Measurements from ENCODE around the gene HHIP. TPM values are rescaled to one million over a fixed set of nuclear protein-coding genes. Genes with fewer than 3 reads are reported as not detected.

The HHIP gene
- total RNA-seq, 1 experiment from 2014 or later: not detected

- Histone ChIP-seq H3K9me3 (ENCODE audit: insufficient read depth, low read depth) (no peaks in the 10 kb centered on the region), H3K9me2 (ENCODE audit: insufficient read depth) (no peaks in the 10 kb centered on the region), H4K20me1 (ENCODE audit: insufficient read depth) (no peaks in the 10 kb centered on the region), H3K4me1 (replicated peaks; ENCODE audit: insufficient read depth) (no peaks in the 10 kb centered on the region), H3K27me3 (ENCODE audit: insufficient read depth, low read depth) (no peaks in the 10 kb centered on the region), H3K79me2 (ENCODE audit: low read depth) (no peaks in the 10 kb centered on the region), H3K27ac (no peak overlapping the region), H3F3A (ENCODE audit: insufficient read depth, low read depth) (no peaks in the 10 kb centered on the region), H3K4me3 (no peak overlapping the region), H2AFZ (no peak overlapping the region), H3K36me3 (ENCODE audit: low read depth) (no peaks in the 10 kb centered on the region), H3K4me2 (no peak overlapping the region)
- intact Hi-C loops (cut with micrococcal nuclease; ENCODE audit: unreplicated experiment): no loop called here
- ChIA-PET POLR2A (ENCODE audit: unreplicated experiment) (no interaction called here), CTCF (no interaction called here)
- no peak for DNase-seq
- no peak for TF ChIP-seq CTCF (conservative IDR thresholded peaks at IDR 0.05)
- TF ChIP-seq EZH2 (IDR thresholded peaks at IDR 0.05; ENCODE audit: low read depth): no peak
- no TSS peak for BruUV-seq (replicated peaks)
These were observed 18.3 kb upstream of the HHIP start for GRCh38 chr4:144627663-144628076.

- Histone ChIP-seq H4K20me1 (ENCODE audit: insufficient read depth) (no peaks in the 10 kb centered on the region), H3K79me2 (ENCODE audit: low read depth) (no peaks in the 10 kb centered on the region), H3K9me3 (ENCODE audit: insufficient read depth, low read depth) (no peaks in the 10 kb centered on the region), H3K4me1 (replicated peaks; ENCODE audit: insufficient read depth) (no peaks in the 10 kb centered on the region), H3K9me2 (ENCODE audit: insufficient read depth) (no peaks in the 10 kb centered on the region), H2AFZ (no peak overlapping the region), H3K36me3 (ENCODE audit: low read depth) (no peaks in the 10 kb centered on the region), H3K4me2 (no peak overlapping the region), H3F3A (ENCODE audit: insufficient read depth, low read depth) (no peaks in the 10 kb centered on the region), H3K27ac (no peak overlapping the region), H3K27me3 (ENCODE audit: insufficient read depth, low read depth) (no peaks in the 10 kb centered on the region), H3K4me3 (no peak overlapping the region)
- TF ChIP-seq CTCF (conservative IDR thresholded peaks at IDR 0.05) (no peak), EZH2 (IDR thresholded peaks at IDR 0.05; ENCODE audit: low read depth) (no peak)
- CTCF ChIA-PET: no interaction called here
- intact Hi-C loops (cut with micrococcal nuclease; ENCODE audit: unreplicated experiment): no loop called here
- no TSS peak for BruUV-seq (replicated peaks)
- POLR2A ChIA-PET (ENCODE audit: unreplicated experiment): no interaction called here
- DNase-seq: no peak
These were observed 12.7 kb upstream of the HHIP start for GRCh38 chr4:144633215-144633614.

GRCh38 chr4:144634978-144635747, 10.8 kb upstream of the HHIP start:
- H2AFZ ChIP-seq: no peak overlapping the region
- intact Hi-C loops (cut with micrococcal nuclease; ENCODE audit: unreplicated experiment): no loop called here
- H3K27ac ChIP-seq: no peak overlapping the region
- no peak overlapping the region for H3K4me3 ChIP-seq
- no peaks in the 10 kb centered on the region for H3K4me1 ChIP-seq (replicated peaks; ENCODE audit: insufficient read depth)
- no peaks in the 10 kb centered on the region for H3F3A ChIP-seq (ENCODE audit: insufficient read depth, low read depth)
- POLR2A ChIA-PET (ENCODE audit: unreplicated experiment): interaction anchor here (0.6 kb wide), 1 partner anchor 455 kb away, joined by 5 read pairs; no protein-coding TSS in a partner anchor
- no peaks in the 10 kb centered on the region for H3K36me3 ChIP-seq (ENCODE audit: low read depth)
- TF ChIP-seq EZH2 (IDR thresholded peaks at IDR 0.05; ENCODE audit: low read depth): no peak
- no peak for TF ChIP-seq CTCF (conservative IDR thresholded peaks at IDR 0.05)
- no peaks in the 10 kb centered on the region for H3K9me3 ChIP-seq (ENCODE audit: insufficient read depth, low read depth)
- H3K9me2 ChIP-seq (ENCODE audit: insufficient read depth): no peaks in the 10 kb centered on the region
- no peak overlapping the region for H3K4me2 ChIP-seq
- no TSS peak for BruUV-seq (replicated peaks)
- CTCF ChIA-PET: no interaction called here
- H3K79me2 ChIP-seq (ENCODE audit: low read depth): no peaks in the 10 kb centered on the region
- no peaks in the 10 kb centered on the region for H3K27me3 ChIP-seq (ENCODE audit: insufficient read depth, low read depth)
- no peak for DNase-seq
- no peaks in the 10 kb centered on the region for H4K20me1 ChIP-seq (ENCODE audit: insufficient read depth)
